Activated CD4-positive, alpha-beta memory T cell treated with anti-CD3 and anti-CD28 coated beads for 36 hours (primary cell): Measurements from ENCODE around the gene MCL1. TPM values are rescaled to one million over a fixed set of nuclear protein-coding genes. Genes with fewer than 3 reads are reported as not detected.

Experiments used
- CTCF ChIA-PET: fragments of 350-600 bp; sonication (Branson Sonifier 250); formaldehyde crosslinking; loops from one replicate; lab custom pipeline; 2021; ENCODE audit warnings: antibody characterized with exemption, inconsistent platforms; lab: Charles Lee
- POLR2A ChIA-PET: fragments of 350-600 bp; sonication (Branson Sonifier 250); formaldehyde crosslinking; loops from one replicate; lab custom pipeline; 2021; ENCODE audit warnings: antibody characterized with exemption; lab: Charles Lee
- DNase-seq: peaks from one replicate; pipeline ENCODE4 v3.0.0-alpha.2; 2020
- H3K27ac Mint-ChIP-seq: one replicate; pipeline ENCODE4 v1.8.0; 2021; ENCODE audit warnings: mixed read lengths
- H3K27me3 Mint-ChIP-seq: one replicate; pipeline ENCODE4 v1.8.0; 2021; ENCODE audit warnings: mixed read lengths
- H3K36me3 Mint-ChIP-seq: one replicate; pipeline ENCODE4 v1.8.0; 2021; ENCODE audit warnings: mixed read lengths
- H3K4me1 Mint-ChIP-seq: one replicate; pipeline ENCODE4 v1.8.0; 2021; ENCODE audit warnings: low read depth, mixed read lengths
- H3K4me3 Mint-ChIP-seq: one replicate; pipeline ENCODE4 v1.8.0; 2021; ENCODE audit warnings: mild to moderate bottlenecking, mixed read lengths
- H3K9me3 Mint-ChIP-seq: one replicate; pipeline ENCODE4 v1.8.0; 2021; ENCODE audit warnings: mixed read lengths
- intact Hi-C: fragments of 100-400 bp; cut with micrococcal nuclease; formaldehyde crosslinking; loops from one replicate; pipeline ENCODE4 v1.15.1; 2023
- total RNA-seq, 2 experiments: library from RNA; stranded (reverse); gene quantifications; one replicate each; pipeline ENCODE4 v1.2.3, GENCODE V29; 2021

The MCL1 gene
- total RNA-seq, 2 experiments from 2014 or later, result 280 to 288 TPM

- Mint-ChIP-seq H3K27ac (peak overlapping the region; percentile 99), H3K27me3 (no peaks in the 10 kb centered on the region), H3K4me1 (peaks cover 61% of the 10 kb centered on the region), H3K4me3 (peak overlapping the region; percentile 89), H3K9me3 (no peaks in the 10 kb centered on the region), H3K36me3 (peaks cover 7% of the 10 kb centered on the region)
- ChIA-PET CTCF (interaction anchor here (1.0 to 14.4 kb wide), 6 partner anchors 12 to 134 kb away, joined by 3 to 276 read pairs (median 38); partner anchors contain the start of genes ADAMTSL4, ENSA, GOLPH3L and MCL1), POLR2A (interaction anchor here (0.7 to 13.8 kb wide), 13 partner anchors 11 to 596 kb away, joined by 3 to 527 read pairs (median 4); partner anchors contain the start of genes ENSA, FALEC, GOLPH3L and MCL1)
- peak; percentile 93 for DNase-seq
- intact Hi-C loops, result loop anchor here (1.0 to 10.0 kb wide), 15 partner anchors 8 to 678 kb away; partner anchors contain the start of genes ANP32E, ARNT, CA14 and CTSS
Measured at GRCh38 chr1:150562446-150563339, 16.7 kb downstream of the MCL1 start.

- peaks cover 54% of the 10 kb centered on the region for H3K4me1 Mint-ChIP-seq
- no peaks in the 10 kb centered on the region for H3K9me3 Mint-ChIP-seq
- H3K4me3 Mint-ChIP-seq, result peak overlapping the region; percentile 89
- H3K27me3 Mint-ChIP-seq, result no peaks in the 10 kb centered on the region
- intact Hi-C loops, result loop anchor here (1.0 to 10.0 kb wide), 15 partner anchors 8 to 677 kb away; partner anchors contain the start of genes ANP32E, ARNT, CA14 and CTSS
- H3K27ac Mint-ChIP-seq, result peak overlapping the region; percentile 99
- DNase-seq, result peak; percentile 96
- H3K36me3 Mint-ChIP-seq, result peaks cover 5% of the 10 kb centered on the region
- ChIA-PET CTCF (interaction anchor here (1.0 to 14.4 kb wide), 8 partner anchors 12 to 135 kb away, joined by 3 to 276 read pairs (median 17); partner anchors contain the start of genes ADAMTSL4, ENSA, GOLPH3L and MCL1), POLR2A (interaction anchor here (0.7 to 13.8 kb wide), 11 partner anchors 11 to 596 kb away, joined by 3 to 527 read pairs (median 5); partner anchors contain the start of genes ENSA, FALEC, GOLPH3L and MCL1)
Measured at GRCh38 chr1:150561974-150562445, 17.4 kb downstream of the MCL1 start.

- peaks cover 48% of the 10 kb centered on the region for H3K4me1 Mint-ChIP-seq
- H3K4me3 Mint-ChIP-seq, result peak overlapping the region; percentile 89
- no peaks in the 10 kb centered on the region for H3K27me3 Mint-ChIP-seq
- ChIA-PET CTCF (interaction anchor here (0.6 to 14.4 kb wide), 32 partner anchors 11 to 482 kb away, joined by 3 to 276 read pairs (median 5); partner anchors contain the start of genes ADAMTSL4, ENSA, FALEC and GOLPH3L), POLR2A (interaction anchor here (0.7 to 13.8 kb wide), 17 partner anchors 10 to 597 kb away, joined by 3 to 527 read pairs (median 5); partner anchors contain the start of genes ENSA, FALEC, MCL1 and RPRD2)
- peak overlapping the region; percentile 99 for H3K27ac Mint-ChIP-seq
- peak; percentile 84 for DNase-seq
- intact Hi-C loops, result loop anchor here (1.0 to 10.0 kb wide), 9 partner anchors 60 to 677 kb away; partner anchors contain the start of genes ANP32E, ARNT, CA14 and MINDY1
- peaks cover 5% of the 10 kb centered on the region for H3K36me3 Mint-ChIP-seq
- no peaks in the 10 kb centered on the region for H3K9me3 Mint-ChIP-seq
Measured at GRCh38 chr1:150561254-150561973, 18.0 kb downstream of the MCL1 start.

- Mint-ChIP-seq H3K4me3 (peak overlapping the region; percentile 89), H3K27ac (peak overlapping the region; percentile 99), H3K36me3 (peaks cover 3% of the 10 kb centered on the region), H3K27me3 (no peaks in the 10 kb centered on the region), H3K9me3 (no peaks in the 10 kb centered on the region), H3K4me1 (peaks cover 43% of the 10 kb centered on the region)
- CTCF ChIA-PET, result interaction anchor here (0.6 to 14.4 kb wide), 41 partner anchors 11 to 483 kb away, joined by 3 to 276 read pairs (median 4); partner anchors contain the start of genes ADAMTSL4, ENSA, FALEC and GOLPH3L
- POLR2A ChIA-PET, result interaction anchor here (0.7 to 13.8 kb wide), 14 partner anchors 9 to 362 kb away, joined by 3 to 527 read pairs (median 5); partner anchors contain the start of genes ENSA, FALEC, MCL1 and RPRD2
- intact Hi-C loops, result loop anchor here (1.0 to 10.0 kb wide), 9 partner anchors 61 to 676 kb away; partner anchors contain the start of genes ANP32E, ARNT, CA14 and MINDY1
- peak; percentile 93 for DNase-seq
Measured at GRCh38 chr1:150560576-150561253, 18.7 kb downstream of the MCL1 start.

GRCh38 chr1:150560011-150560438 lies 19.4 kb downstream of the MCL1 start:
- no peaks in the 10 kb centered on the region for H3K9me3 Mint-ChIP-seq
- peak overlapping the region; percentile 99 for H3K27ac Mint-ChIP-seq
- peak overlapping the region; percentile 54 for H3K4me3 Mint-ChIP-seq
- CTCF ChIA-PET, result interaction anchor here (0.9 to 14.4 kb wide), 29 partner anchors 10 to 599 kb away, joined by 3 to 276 read pairs (median 5); partner anchors contain the start of genes ADAMTSL4, ENSA, FALEC and GOLPH3L
- intact Hi-C loops, result loop anchor here (2.0 to 10.0 kb wide), 8 partner anchors 198 to 675 kb away; partner anchors contain the start of genes ANP32E, ARNT, CA14 and MINDY1
- DNase-seq, result peak; percentile 82
- H3K27me3 Mint-ChIP-seq, result no peaks in the 10 kb centered on the region
- H3K4me1 Mint-ChIP-seq, result peaks cover 40% of the 10 kb centered on the region
- POLR2A ChIA-PET, result interaction anchor here (1.0 to 13.8 kb wide), 6 partner anchors 15 to 362 kb away, joined by 3 to 527 read pairs (median 50); partner anchors contain the start of genes ENSA and MCL1
- peaks cover 2% of the 10 kb centered on the region for H3K36me3 Mint-ChIP-seq

- Mint-ChIP-seq H3K36me3 (no peaks in the 10 kb centered on the region), H3K27me3 (no peaks in the 10 kb centered on the region), H3K4me1 (peaks cover 36% of the 10 kb centered on the region), H3K9me3 (no peaks in the 10 kb centered on the region), H3K27ac (no peak overlapping the region), H3K4me3 (no peak overlapping the region)
- POLR2A ChIA-PET, result interaction anchor here (1.0 to 13.8 kb wide), 4 partner anchors 16 to 67 kb away, joined by 3 to 527 read pairs (median 50); partner anchors contain the start of genes ENSA and MCL1
- intact Hi-C loops, result loop anchor here (2.0 to 10.0 kb wide), 8 partner anchors 197 to 675 kb away; partner anchors contain the start of genes ANP32E, ARNT, CA14 and MINDY1
- no peak for DNase-seq
- CTCF ChIA-PET, result interaction anchor here (1.0 to 14.4 kb wide), 21 partner anchors 9 to 599 kb away, joined by 3 to 276 read pairs (median 5); partner anchors contain the start of genes ADAMTSL4, ENSA, FALEC and GOLPH3L
Measured at GRCh38 chr1:150559656-150560010, 19.8 kb downstream of the MCL1 start.

- no peaks in the 10 kb centered on the region for H3K9me3 Mint-ChIP-seq
- H3K36me3 Mint-ChIP-seq, result no peaks in the 10 kb centered on the region
- POLR2A ChIA-PET, result interaction anchor here (1.0 to 13.8 kb wide), 3 partner anchors 16 to 67 kb away, joined by 3 to 527 read pairs (median 85); partner anchors contain the start of genes ENSA and MCL1
- no peak overlapping the region for H3K4me3 Mint-ChIP-seq
- intact Hi-C loops, result no loop called here
- CTCF ChIA-PET, result interaction anchor here (0.9 to 14.4 kb wide), 20 partner anchors 9 to 600 kb away, joined by 3 to 276 read pairs (median 6); partner anchors contain the start of genes ADAMTSL4, ENSA, FALEC and GOLPH3L
- H3K4me1 Mint-ChIP-seq, result peaks cover 30% of the 10 kb centered on the region
- no peaks in the 10 kb centered on the region for H3K27me3 Mint-ChIP-seq
- H3K27ac Mint-ChIP-seq, result no peak overlapping the region
- DNase-seq, result no peak
Measured at GRCh38 chr1:150558761-150559655, 20.4 kb downstream of the MCL1 start.

GRCh38 chr1:150558303-150558704 lies 21.1 kb downstream of the MCL1 start:
- DNase-seq, result no peak
- intact Hi-C loops, result no loop called here
- Mint-ChIP-seq H3K27ac (no peak overlapping the region), H3K4me1 (peaks cover 23% of the 10 kb centered on the region), H3K4me3 (no peak overlapping the region), H3K36me3 (no peaks in the 10 kb centered on the region), H3K27me3 (no peaks in the 10 kb centered on the region), H3K9me3 (no peaks in the 10 kb centered on the region)
- CTCF ChIA-PET, result interaction anchor here (0.9 to 14.4 kb wide), 3 partner anchors 16 to 51 kb away, joined by 3 to 276 read pairs (median 7); partner anchors contain the start of gene MCL1
- POLR2A ChIA-PET, result interaction anchor here (13.8 kb wide), 1 partner anchor 17 kb away, joined by 527 read pairs; the partner anchor contains the start of gene MCL1

GRCh38 chr1:150557813-150558212 lies 21.6 kb downstream of the MCL1 start:
- POLR2A ChIA-PET, result interaction anchor here (13.8 kb wide), 1 partner anchor 18 kb away, joined by 527 read pairs; the partner anchor contains the start of gene MCL1
- H3K36me3 Mint-ChIP-seq, result no peaks in the 10 kb centered on the region
- no peaks in the 10 kb centered on the region for H3K9me3 Mint-ChIP-seq
- CTCF ChIA-PET, result interaction anchor here (14.4 kb wide), 1 partner anchor 16 kb away, joined by 276 read pairs; the partner anchor contains the start of gene MCL1
- H3K27me3 Mint-ChIP-seq, result no peaks in the 10 kb centered on the region
- intact Hi-C loops, result no loop called here
- peaks cover 19% of the 10 kb centered on the region for H3K4me1 Mint-ChIP-seq
- DNase-seq, result no peak
- H3K4me3 Mint-ChIP-seq, result no peak overlapping the region
- H3K27ac Mint-ChIP-seq, result no peak overlapping the region
